GM19467 (cell line): ENCODE results near the gene KCNT1.

Experiments used
- ATAC-seq: cut with Tn5 transposase; IDR thresholded peaks from one replicate; pipeline ENCODE4 v1.9.1; 2021; ENCODE audit warnings: mild to moderate bottlenecking, moderate library complexity; ENCODE audit not compliant: unreplicated experiment

KCNT1 gene

DNA sequence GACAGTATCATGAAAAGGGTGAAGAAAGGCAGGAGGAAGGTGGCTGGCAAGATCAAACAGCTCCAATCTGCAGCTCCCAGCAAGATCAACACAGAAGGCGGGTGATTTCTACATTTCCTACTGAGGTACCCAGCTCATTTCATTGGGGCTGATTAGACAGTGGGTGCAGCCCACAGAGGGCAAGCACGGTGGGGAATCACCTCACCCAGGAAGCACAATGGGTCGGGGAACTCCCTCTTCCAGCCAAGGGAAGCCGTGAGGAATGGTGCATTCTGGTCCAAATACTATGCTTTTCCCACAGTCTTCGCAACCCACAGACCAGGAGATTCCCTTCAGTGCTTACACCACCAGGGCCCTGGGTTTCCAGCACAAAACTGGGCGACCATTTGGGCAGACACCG lies 138.6 kb downstream of the KCNT1 start:
- no peak for ATAC-seq
